ENCODE results near the gene FANCC.

FANCC gene

GRCh38 chr9:95058795-95059386, 258.6 kb downstream of the FANCC start:
- DNase-seq, result no peak

- no peak for DNase-seq
These were observed 259.3 kb downstream of the FANCC start for GRCh38 chr9:95058121-95058785.

GRCh38 chr9:95057101-95057500, 260.4 kb downstream of the FANCC start:
- DNase-seq, result no peak

- no peak for DNase-seq
These were observed 261.5 kb downstream of the FANCC start for GRCh38 chr9:95055851-95056551.

- DNase-seq, result no peak
These were observed 262.1 kb downstream of the FANCC start for GRCh38 chr9:95055334-95055850.

- no peak for DNase-seq
These were observed 263.6 kb downstream of the FANCC start for GRCh38 chr9:95053611-95054570.

- DNase-seq, result no peak
These were observed 267.7 kb downstream of the FANCC start for GRCh38 chr9:95049761-95050160.
